ENCODE data around the gene MFAP2. TPM values are rescaled to one million over a fixed set of nuclear protein-coding genes. Genes with fewer than 3 reads are reported as not detected.

MFAP2 gene
- total and polyA plus RNA-seq, 2 of the 8 experiments (the other 6 are each of a cell fraction or from before 2014, with no cell fraction given): 172 to 326 TPM

DNA sequence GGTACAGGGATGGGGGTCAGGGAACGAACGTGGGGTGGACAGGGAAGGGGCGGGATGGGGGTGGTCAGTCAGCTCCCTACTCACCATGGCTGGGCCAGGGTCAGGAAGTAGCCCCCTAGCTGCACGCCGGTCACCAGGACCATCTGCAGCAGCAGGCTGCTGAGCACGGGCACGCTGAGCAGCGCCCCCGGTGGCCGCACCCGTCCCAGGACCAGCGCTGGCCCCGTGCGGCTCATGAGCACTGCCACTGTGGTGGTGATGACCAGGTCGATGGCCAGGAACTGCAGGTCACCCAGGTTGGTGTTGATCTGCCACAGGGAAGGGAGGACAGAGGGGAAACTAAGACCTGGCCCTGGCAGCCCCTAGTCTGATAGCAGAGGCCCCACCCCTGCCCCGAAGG, 6.5 kb upstream of the MFAP2 start:
- Histone ChIP-seq H3K9ac (replicated peaks in 1 of 4; ENCODE audit: extremely low read depth in 1 of 4, low read depth in 3 of 4, low read length in 3 of 4) (no peak overlapping the region), H3K18ac (ENCODE audit: extremely low read depth, low read length) (no peak overlapping the region), H3K56ac (replicated peaks; ENCODE audit: insufficient read length, low read depth, low read length) (no peak overlapping the region), H3K4ac (replicated peaks; ENCODE audit: insufficient read length, low read depth, low read length) (no peak overlapping the region), H3K4me2 (ENCODE audit: insufficient read depth in 1 of 2, low read depth in 2 of 2, low read length in 2 of 2) (no peak overlapping the region), H3K14ac (ENCODE audit: insufficient read length) (no peak overlapping the region), H2BK15ac (ENCODE audit: low read length) (no peak overlapping the region), H2BK20ac (ENCODE audit: low read length) (no peak overlapping the region), H4K91ac (replicated peaks; ENCODE audit: insufficient read length, low read length) (no peak overlapping the region), H2BK5ac (ENCODE audit: low read depth, low read length) (no peak overlapping the region; the same call in 1 of the 2 replicates), H3K9me3 (ENCODE audit: insufficient read depth in 2 of 2, low read depth in 1 of 2, low read length in 1 of 2) (no peaks in the 10 kb centered on the region), H3K27ac (ENCODE audit: low read depth, low read length) (no peak overlapping the region), H2AK5ac (ENCODE audit: low read depth, low read length) (no peak overlapping the region), H3K27me3 (replicated peaks in 1 of 4; ENCODE audit: control insufficient read depth in 3 of 4, extremely low read depth in 1 of 4, insufficient read depth in 3 of 4, low read length in 3 of 4) (no peaks in the 10 kb centered on the region), H4K5ac (ENCODE audit: insufficient read length, low read depth, low read length) (no peak overlapping the region), H3K79me2 (ENCODE audit: control insufficient read depth in 1 of 2, insufficient read depth in 2 of 2, low read length in 2 of 2) (no peaks in the 10 kb centered on the region), H2BK12ac (ENCODE audit: low read depth, low read length) (0 out of 2 replicates have a peak overlapping the region, but pooled peaks have one; percentile 17), H3K23me2 (ENCODE audit: low read depth, low read length) (no peaks in the 10 kb centered on the region), H3K4me3 (ENCODE audit: extremely low read depth in 1 of 4, insufficient read depth in 2 of 4, low read depth in 3 of 4, low read length in 4 of 4) (no peak overlapping the region), H3K23ac (ENCODE audit: insufficient read length) (no peak overlapping the region), H4K20me1 (replicated peaks in 1 of 2; ENCODE audit: control insufficient read depth in 1 of 2, insufficient read depth in 2 of 2, low read length in 2 of 2) (peaks cover 0 to 2% of the 10 kb centered on the region in 2 experiments), H2BK120ac (replicated peaks; ENCODE audit: low read depth, low read length) (no peak overlapping the region), H3K79me1 (ENCODE audit: low read depth, low read length) (no peaks in the 10 kb centered on the region), H3K36me3 (ENCODE audit: control insufficient read depth in 2 of 4, insufficient read depth in 4 of 4, low read length in 3 of 4) (peaks cover 0 to 9% (median 4%) of the 10 kb centered on the region in 4 experiments; a peak in 3 of 8 replicates), H4K8ac (ENCODE audit: extremely low read depth, insufficient read depth, low read length) (peak overlapping the region; percentile 81; the same call in 1 of the 2 replicates), H2AFZ (ENCODE audit: low read length) (no peak overlapping the region), H3K4me1 (replicated peaks in 1 of 4; ENCODE audit: control insufficient read depth in 3 of 4, insufficient read depth in 4 of 4, low read length in 3 of 4) (peaks cover 0 to 3% (median 1%) of the 10 kb centered on the region in 4 experiments; a peak in 2 of 7 replicates)
- ChIA-PET CTCF (ENCODE audit: partially characterized antibody) (interaction anchor here (0.6 to 14.2 kb wide), 36 partner anchors 8 to 706 kb away, joined by 3 to 267 read pairs (median 5); no protein-coding TSS in a partner anchor), POLR2A (ENCODE audit: partially characterized antibody) (interaction anchor here (1.0 to 2.5 kb wide), 8 partner anchors 8 to 53 kb away, joined by 3 to 16 read pairs (median 6); no protein-coding TSS in a partner anchor)
- no peak for FAIRE-seq
- DNase-seq (ENCODE audit: low read depth in 1 of 2, low spot score in 2 of 2): peak in 1 of 2 experiments; percentile 89
- 45% methylated on average over 16 of the region's 16 CpGs; no CpG with 5 or more reads in 1 of the 2 experiments for WGBS, 2 experiments (ENCODE audit: extremely low coverage in 1 of 2, insufficient coverage in 1 of 2, insufficient read length in 1 of 2, insufficient replicate concordance in 2 of 2, low coverage in 1 of 2, low lambda C conversion rate in 2 of 2, missing lambda C conversion rate in 1 of 2)
- TF ChIP-seq CBX5 (IDR thresholded peaks at IDR 0.05; ENCODE audit: low read depth, low read length): no peak
- no peak for TF ChIP-seq BCL11A (IDR thresholded peaks at IDR 0.05; ENCODE audit: low read depth in 2 of 2, low read length in 2 of 2)
- TF ChIP-seq RAD21 (IDR thresholded peaks at IDR 0.05 in 1 of 2, conservative IDR thresholded peaks at IDR 0.05 in 1 of 2; ENCODE audit: low read depth in 2 of 2, low read length in 2 of 2): peak; percentile 53 to 70
- TF ChIP-seq TCF12 (IDR thresholded peaks at IDR 0.05; ENCODE audit: low read depth, low read length): no peak
- 0 out of 2 replicates have a peak, but pooled peaks have one; percentile 19 for TF ChIP-seq TBP (IDR thresholded peaks at IDR 0.05; ENCODE audit: low read depth, low read length)
- TF ChIP-seq, protein P1, sequence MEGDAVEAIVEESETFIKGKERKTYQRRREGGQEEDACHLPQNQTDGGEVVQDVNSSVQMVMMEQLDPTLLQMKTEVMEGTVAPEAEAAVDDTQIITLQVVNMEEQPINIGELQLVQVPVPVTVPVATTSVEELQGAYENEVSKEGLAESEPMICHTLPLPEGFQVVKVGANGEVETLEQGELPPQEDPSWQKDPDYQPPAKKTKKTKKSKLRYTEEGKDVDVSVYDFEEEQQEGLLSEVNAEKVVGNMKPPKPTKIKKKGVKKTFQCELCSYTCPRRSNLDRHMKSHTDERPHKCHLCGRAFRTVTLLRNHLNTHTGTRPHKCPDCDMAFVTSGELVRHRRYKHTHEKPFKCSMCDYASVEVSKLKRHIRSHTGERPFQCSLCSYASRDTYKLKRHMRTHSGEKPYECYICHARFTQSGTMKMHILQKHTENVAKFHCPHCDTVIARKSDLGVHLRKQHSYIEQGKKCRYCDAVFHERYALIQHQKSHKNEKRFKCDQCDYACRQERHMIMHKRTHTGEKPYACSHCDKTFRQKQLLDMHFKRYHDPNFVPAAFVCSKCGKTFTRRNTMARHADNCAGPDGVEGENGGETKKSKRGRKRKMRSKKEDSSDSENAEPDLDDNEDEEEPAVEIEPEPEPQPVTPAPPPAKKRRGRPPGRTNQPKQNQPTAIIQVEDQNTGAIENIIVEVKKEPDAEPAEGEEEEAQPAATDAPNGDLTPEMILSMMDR (IDR thresholded peaks at IDR 0.05; ENCODE audit: control extremely low read depth in 1 of 3, insufficient read depth in 1 of 3, low read depth in 1 of 3, low read length in 3 of 3): peak in 2 of 3 experiments; percentile 93 to 98; a peak in 3 of 4 replicates
- TF ChIP-seq RFX5 (IDR thresholded peaks at IDR 0.05; ENCODE audit: borderline replicate concordance, low read depth, low read length): no peak
- TF ChIP-seq GABPA (IDR thresholded peaks at IDR 0.05; ENCODE audit: borderline replicate concordance, insufficient read depth, low read length): peak; percentile 80; the same call in 1 of the 2 replicates
- no peak for TF ChIP-seq HDAC6 (IDR thresholded peaks at IDR 0.05; ENCODE audit: low read depth, low read length)
- peak; percentile 28; the same call in 1 of the 2 replicates for TF ChIP-seq CREB1 (IDR thresholded peaks at IDR 0.05)
